GM19025 (cell line): ENCODE results near the gene ANKRD18A.
"Not testable (repeated sequence)": the region's sequence is repeated elsewhere in the genome, so short reads cannot be mapped to it uniquely, and the experiment has no call there.

Experiments
- ATAC-seq: cut with Tn5 transposase; IDR thresholded peaks from one replicate; pipeline ENCODE4 v1.9.1; 2021; ENCODE audit warnings: mild to moderate bottlenecking, low read depth, moderate library complexity; ENCODE audit not compliant: unreplicated experiment

The ANKRD18A gene

DNA sequence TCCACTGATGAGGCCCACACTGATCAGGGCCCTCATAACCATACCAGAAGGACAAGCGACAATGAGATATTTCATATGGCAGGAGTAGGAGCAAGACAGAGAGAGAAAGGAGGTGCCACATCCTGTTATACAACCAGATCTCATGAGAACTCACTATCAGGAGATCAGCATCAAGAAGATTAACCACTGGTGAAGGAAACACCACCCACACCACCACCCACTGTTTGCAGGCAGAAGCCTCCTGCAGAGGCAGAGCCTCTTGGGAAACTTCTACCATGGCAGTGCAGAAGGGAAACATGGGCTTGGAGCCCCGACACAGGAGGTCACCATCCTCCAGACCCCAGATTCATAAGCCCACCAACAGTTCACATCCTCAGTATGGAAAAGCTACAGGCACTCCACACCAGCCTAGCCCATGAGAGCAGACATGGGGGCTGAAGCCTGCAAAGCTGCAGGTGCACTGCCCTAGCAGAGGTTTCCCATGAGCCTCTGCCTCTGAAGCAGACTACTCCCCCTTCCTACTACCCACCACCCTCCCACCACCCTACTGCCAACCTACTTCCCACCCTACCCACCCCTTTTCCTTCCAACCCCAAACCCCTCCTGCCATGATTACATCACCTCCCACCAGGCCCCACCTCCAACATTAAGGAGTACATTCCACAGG is 73.8 kb downstream of the ANKRD18A start:
- ATAC-seq = not testable (repeated sequence)

DNA sequence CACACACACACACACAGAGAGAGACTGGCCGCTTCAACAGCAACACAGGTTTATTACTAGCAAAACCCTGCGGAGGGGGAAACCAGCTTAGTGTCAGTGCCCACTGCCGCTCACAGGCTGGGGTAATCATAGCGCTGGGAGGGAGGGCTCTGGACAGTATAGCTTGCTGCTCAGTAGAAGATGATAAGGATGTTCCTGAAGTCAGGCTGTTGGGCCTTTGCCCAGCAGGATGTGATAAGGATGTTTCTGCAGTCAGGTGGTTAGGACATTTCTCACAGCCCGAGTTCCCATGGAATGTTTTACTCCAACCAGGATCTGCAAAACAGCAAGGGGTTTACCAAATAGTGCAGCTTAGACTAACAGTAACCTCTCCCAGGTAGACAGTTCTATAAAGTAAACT is 79.9 kb downstream of the ANKRD18A start:
- ATAC-seq = not testable (repeated sequence)

DNA sequence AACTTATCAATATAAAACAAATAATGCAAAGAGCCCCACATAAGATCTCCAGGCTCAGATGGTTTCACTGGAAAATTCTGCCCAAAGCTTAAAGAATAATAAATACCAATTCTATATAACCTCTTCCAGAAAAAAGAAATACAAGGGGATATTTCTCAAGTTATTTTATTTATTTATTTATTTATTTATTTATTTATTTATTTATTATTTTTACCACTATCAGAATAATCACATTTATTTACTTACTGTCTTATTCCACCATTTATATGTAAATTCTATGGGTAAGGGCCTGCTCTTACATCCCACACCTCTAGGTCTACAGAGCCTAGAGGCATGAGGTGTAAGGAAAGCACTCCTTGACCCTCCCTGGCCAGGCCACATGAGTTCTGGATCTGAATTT is 91.1 kb downstream of the ANKRD18A start:
- ATAC-seq = no peak

DNA sequence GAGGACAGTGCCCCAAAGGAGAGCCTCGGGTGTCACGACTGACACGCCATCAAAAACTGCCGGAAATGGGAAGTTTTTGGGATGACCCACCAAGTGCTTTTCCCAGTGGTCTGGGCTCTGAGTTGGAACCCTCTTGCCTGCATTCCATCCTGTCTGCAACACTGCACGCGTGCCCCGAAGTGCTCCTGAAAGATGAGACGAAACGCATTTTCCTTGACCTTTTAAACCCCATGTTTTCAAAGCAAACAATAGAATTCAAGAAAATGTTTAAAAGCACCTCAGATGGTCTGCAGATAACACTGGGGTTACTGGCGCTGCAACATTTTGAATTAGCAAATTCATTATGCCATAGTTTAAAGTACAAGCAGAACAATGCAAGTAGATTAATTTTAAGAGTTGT is 92.9 kb downstream of the ANKRD18A start:
- ATAC-seq = no peak

DNA sequence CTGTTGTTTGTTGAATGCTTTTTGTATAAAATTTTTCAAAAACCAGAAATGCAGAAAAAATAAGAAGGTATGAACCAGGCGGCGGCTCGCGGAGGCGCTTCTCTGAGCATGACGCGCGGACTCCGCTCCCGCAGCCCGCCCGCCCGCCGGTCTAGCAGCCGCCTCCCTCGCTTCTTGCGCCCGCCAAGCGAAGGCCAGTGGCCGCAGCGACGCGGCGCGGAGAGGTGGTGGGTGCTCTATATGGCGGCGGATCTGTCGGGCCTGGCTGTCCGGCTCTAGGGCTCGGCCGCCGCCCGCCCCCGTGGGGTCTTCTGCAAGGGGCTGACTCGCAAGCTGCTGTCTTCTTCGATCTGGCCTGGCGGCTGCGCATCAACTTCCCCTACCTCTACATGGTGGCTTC is 93.8 kb downstream of the ANKRD18A start:
- no peak for ATAC-seq

DNA sequence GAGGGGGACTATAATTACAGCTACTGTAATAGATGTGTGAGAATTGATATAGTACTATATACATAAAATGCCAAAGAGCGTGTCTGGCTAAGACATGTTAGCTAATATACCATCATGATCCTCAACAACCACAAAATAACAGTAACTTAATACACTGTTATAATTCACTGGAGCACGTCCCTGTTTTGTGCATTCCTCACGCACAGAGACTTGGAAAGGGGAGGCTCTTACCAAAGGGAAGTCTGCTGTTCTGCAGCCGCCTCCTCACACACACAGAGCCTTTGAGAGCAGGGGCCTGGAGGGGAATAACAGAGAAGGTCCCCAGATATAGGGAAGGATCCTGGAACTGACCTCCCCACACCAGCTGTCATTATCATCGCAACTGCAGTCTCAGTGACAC is 97.3 kb downstream of the ANKRD18A start:
- no peak for ATAC-seq

DNA sequence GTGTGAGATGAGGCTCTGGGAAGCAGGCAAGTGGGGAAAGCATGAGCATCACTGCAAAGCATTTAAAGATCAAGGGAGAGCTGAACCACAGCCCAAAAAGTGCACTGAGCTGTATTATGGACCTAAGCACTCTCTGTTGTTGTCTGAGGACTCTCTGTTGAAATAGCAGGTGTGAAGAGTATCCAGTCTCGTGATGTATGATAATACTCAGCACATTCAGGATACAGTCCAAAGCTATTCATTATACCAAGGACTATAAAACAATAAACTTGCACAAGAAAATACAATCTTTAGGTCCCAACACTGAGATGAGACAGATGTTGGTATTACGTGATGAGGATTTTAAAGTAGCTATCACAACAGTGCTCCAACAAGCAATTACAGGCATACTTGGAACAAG is 98.6 kb downstream of the ANKRD18A start:
- ATAC-seq = no peak
